CD8-positive, alpha-beta memory T cell (primary cell): ENCODE results near the gene PTPRM. TPM values are rescaled to one million over a fixed set of nuclear protein-coding genes. Genes with fewer than 3 reads are reported as not detected.

Source experiments
- CTCF ChIA-PET: fragments of 350-600 bp; sonication (Branson Sonifier 250); formaldehyde crosslinking; loops from one replicate; lab custom pipeline; 2021; ENCODE audit warnings: antibody characterized with exemption; lab: Charles Lee
- POLR2A ChIA-PET: fragments of 350-600 bp; sonication (Branson Sonifier 250); formaldehyde crosslinking; loops from one replicate; lab custom pipeline; 2021; ENCODE audit warnings: antibody characterized with exemption; lab: Charles Lee
- DNase-seq, 5 donors: peaks; one replicate each; pipeline versions ENCODE4 v3.0.0 to v3.0.0-alpha.2; 2020 to 2022; ENCODE audit warnings: mixed read lengths in 1 of 5
- H3K27ac ChIP-seq: one replicate; pipeline ENCODE4 v1.7.0; 2013; ENCODE audit warnings: low read depth, mild to moderate bottlenecking, low read length, moderate library complexity
- H3K27me3 ChIP-seq: 2 replicates; pipeline ENCODE4 v1.7.0; 2013; ENCODE audit warnings: low read length, mild to moderate bottlenecking; ENCODE audit not compliant: insufficient read depth, poor library complexity, severe bottlenecking
- H3K36me3 ChIP-seq: 2 replicates; pipeline ENCODE4 v1.7.0; 2013; ENCODE audit warnings: mild to moderate bottlenecking, low read length, moderate library complexity; ENCODE audit not compliant: insufficient read depth
- H3K4me1 ChIP-seq: 2 replicates; pipeline ENCODE4 v1.7.0; 2013; ENCODE audit warnings: mild to moderate bottlenecking, low read length, moderate library complexity; ENCODE audit not compliant: insufficient read depth
- H3K4me3 ChIP-seq: 2 replicates; pipeline ENCODE4 v1.7.0; 2013; ENCODE audit warnings: mild to moderate bottlenecking, low read length
- H3K9me3 ChIP-seq: 2 replicates; pipeline ENCODE4 v1.7.0; 2013; ENCODE audit warnings: mild to moderate bottlenecking, low read length
- H3K27ac Mint-ChIP-seq, 8 donors: one replicate each; pipeline ENCODE4 v1.8.0; 2020 to 2021; ENCODE audit warnings: mixed read lengths in 8 of 8, mild to moderate bottlenecking in 6 of 8, inconsistent platforms in 3 of 8, moderate library complexity in 3 of 8
- H3K27me3 Mint-ChIP-seq, 2 donors: one replicate each; pipeline ENCODE4 v1.8.0; 2020 to 2021; ENCODE audit warnings: mixed read lengths in 2 of 2, mild to moderate bottlenecking in 1 of 2, moderate library complexity in 1 of 2
- H3K36me3 Mint-ChIP-seq, 3 donors: one replicate each; pipeline ENCODE4 v1.8.0; 2020 to 2021; ENCODE audit warnings: mixed read lengths in 3 of 3, inconsistent platforms in 1 of 3, mild to moderate bottlenecking in 1 of 3
- H3K4me1 Mint-ChIP-seq, 3 donors: one replicate each; pipeline ENCODE4 v1.8.0; 2020 to 2021; ENCODE audit warnings: mixed read lengths in 3 of 3, inconsistent platforms in 1 of 3, mild to moderate bottlenecking in 1 of 3
- H3K4me3 Mint-ChIP-seq, 7 donors: one replicate each; pipeline ENCODE4 v1.8.0; 2020 to 2021; ENCODE audit warnings: mixed read lengths in 7 of 7, mild to moderate bottlenecking in 6 of 7, moderate library complexity in 4 of 7, inconsistent platforms in 2 of 7
- H3K9me3 Mint-ChIP-seq, 5 donors: one replicate each; pipeline ENCODE4 v1.8.0; 2020 to 2022; ENCODE audit warnings: mixed read lengths in 5 of 5, mild to moderate bottlenecking in 3 of 5, moderate library complexity in 2 of 5, inconsistent platforms in 1 of 5
- polyA plus RNA-seq: library from polyadenylated mRNA; unstranded; fragments of 300-500 nt; fragmentation: Illumina TruSeq; gene quantifications from one replicate; pipeline ENCODE4 v1.2.3, GENCODE V29; 2021
- total RNA-seq, 2 experiments: library from RNA; stranded (reverse); gene quantifications; one replicate each; pipeline ENCODE4 v1.2.3, GENCODE V29; 2021

The PTPRM gene
- total and polyA plus RNA-seq, 3 experiments from 2014 or later = 3.9 to 7.4 (median 5.3) TPM

- Mint-ChIP-seq H3K27ac (no peak overlapping the region), H3K27me3 (peaks cover 0 to 3% of the 10 kb centered on the region in 2 donors), H3K9me3 (peaks cover 0 to 4% (median 0%) of the 10 kb centered on the region in 5 donors), H3K36me3 (no peaks in the 10 kb centered on the region), H3K4me3 (no peak overlapping the region), H3K4me1 (no peaks in the 10 kb centered on the region)
- Histone ChIP-seq H3K36me3 (no peaks in the 10 kb centered on the region), H3K27me3 (no peaks in the 10 kb centered on the region), H3K9me3 (no peaks in the 10 kb centered on the region), H3K4me3 (no peak overlapping the region), H3K4me1 (no peaks in the 10 kb centered on the region), H3K27ac (no peak overlapping the region)
- DNase-seq = no peak
- POLR2A ChIA-PET = no interaction called here
- CTCF ChIA-PET = interaction anchor here (1.0 kb wide), 1 partner anchor 8 kb away, joined by 3 read pairs; no protein-coding TSS in a partner anchor
Observed at GRCh38 chr18:7904529-7904928, 337.4 kb downstream of the PTPRM start.

GRCh38 chr18:7908681-7909299, 341.7 kb downstream of the PTPRM start:
- no peaks in the 10 kb centered on the region for H3K9me3 ChIP-seq
- no peak overlapping the region for H3K27ac Mint-ChIP-seq
- H3K4me1 ChIP-seq = no peaks in the 10 kb centered on the region
- H3K4me3 Mint-ChIP-seq = no peak overlapping the region
- H3K27me3 Mint-ChIP-seq = peaks cover 0 to 3% of the 10 kb centered on the region in 2 donors
- CTCF ChIA-PET = no interaction called here
- no peaks in the 10 kb centered on the region for H3K36me3 Mint-ChIP-seq
- no peaks in the 10 kb centered on the region for H3K27me3 ChIP-seq
- no peak for DNase-seq
- no peaks in the 10 kb centered on the region for H3K4me1 Mint-ChIP-seq
- no peak overlapping the region for H3K4me3 ChIP-seq
- peaks cover 0 to 4% (median 2%) of the 10 kb centered on the region in 5 donors for H3K9me3 Mint-ChIP-seq
- no peak overlapping the region for H3K27ac ChIP-seq
- H3K36me3 ChIP-seq = no peaks in the 10 kb centered on the region
- POLR2A ChIA-PET = no interaction called here

GRCh38 chr18:7914834-7915670, 347.9 kb downstream of the PTPRM start:
- peaks cover 0 to 1% of the 10 kb centered on the region in 2 donors for H3K27me3 Mint-ChIP-seq
- no peak overlapping the region for H3K27ac ChIP-seq
- H3K36me3 Mint-ChIP-seq = no peaks in the 10 kb centered on the region
- H3K9me3 ChIP-seq = no peaks in the 10 kb centered on the region
- no peaks in the 10 kb centered on the region for H3K4me1 Mint-ChIP-seq
- POLR2A ChIA-PET = no interaction called here
- DNase-seq = no peak
- H3K4me3 ChIP-seq = no peak overlapping the region
- CTCF ChIA-PET = no interaction called here
- no peaks in the 10 kb centered on the region for H3K27me3 ChIP-seq
- H3K27ac Mint-ChIP-seq = peak overlapping the region in 1 of 8 donors; percentile 9
- peaks cover 0 to 7% (median 3%) of the 10 kb centered on the region in 5 donors for H3K9me3 Mint-ChIP-seq
- no peak overlapping the region for H3K4me3 Mint-ChIP-seq
- H3K4me1 ChIP-seq = no peaks in the 10 kb centered on the region
- H3K36me3 ChIP-seq = no peaks in the 10 kb centered on the region

- Histone ChIP-seq H3K9me3 (no peaks in the 10 kb centered on the region), H3K4me3 (no peak overlapping the region), H3K4me1 (no peaks in the 10 kb centered on the region), H3K27me3 (no peaks in the 10 kb centered on the region), H3K27ac (no peak overlapping the region), H3K36me3 (no peaks in the 10 kb centered on the region)
- H3K36me3 Mint-ChIP-seq = no peaks in the 10 kb centered on the region
- peak overlapping the region in 1 of 8 donors; percentile 10 for H3K27ac Mint-ChIP-seq
- POLR2A ChIA-PET = no interaction called here
- H3K4me1 Mint-ChIP-seq = no peaks in the 10 kb centered on the region
- CTCF ChIA-PET = no interaction called here
- no peak for DNase-seq
- no peak overlapping the region for H3K4me3 Mint-ChIP-seq
- peaks cover 0 to 1% of the 10 kb centered on the region in 2 donors for H3K27me3 Mint-ChIP-seq
- peaks cover 2 to 15% (median 8%) of the 10 kb centered on the region in 5 donors for H3K9me3 Mint-ChIP-seq
Observed at GRCh38 chr18:7918701-7919100, 351.6 kb downstream of the PTPRM start.

- Histone ChIP-seq H3K27ac (no peak overlapping the region), H3K4me1 (no peaks in the 10 kb centered on the region), H3K36me3 (no peaks in the 10 kb centered on the region), H3K4me3 (no peak overlapping the region), H3K27me3 (no peaks in the 10 kb centered on the region), H3K9me3 (no peaks in the 10 kb centered on the region)
- no peaks in the 10 kb centered on the region for H3K4me1 Mint-ChIP-seq
- no peak overlapping the region for H3K27ac Mint-ChIP-seq
- DNase-seq = no peak
- ChIA-PET POLR2A (no interaction called here), CTCF (no interaction called here)
- no peaks in the 10 kb centered on the region for H3K36me3 Mint-ChIP-seq
- H3K4me3 Mint-ChIP-seq = no peak overlapping the region
- peaks cover 2 to 15% (median 9%) of the 10 kb centered on the region in 5 donors for H3K9me3 Mint-ChIP-seq
- peaks cover 0 to 1% of the 10 kb centered on the region in 2 donors for H3K27me3 Mint-ChIP-seq
Observed at GRCh38 chr18:7919565-7919964, 352.4 kb downstream of the PTPRM start.

- DNase-seq = no peak
- Mint-ChIP-seq H3K27me3 (peaks cover 0 to 1% of the 10 kb centered on the region in 2 donors), H3K9me3 (peaks cover 2 to 21% (median 10%) of the 10 kb centered on the region in 5 donors), H3K27ac (no peak overlapping the region), H3K4me1 (no peaks in the 10 kb centered on the region), H3K4me3 (no peak overlapping the region), H3K36me3 (no peaks in the 10 kb centered on the region)
- POLR2A ChIA-PET = no interaction called here
- H3K4me3 ChIP-seq = no peak overlapping the region
- no peak overlapping the region for H3K27ac ChIP-seq
- no peaks in the 10 kb centered on the region for H3K36me3 ChIP-seq
- H3K4me1 ChIP-seq = no peaks in the 10 kb centered on the region
- H3K9me3 ChIP-seq = no peaks in the 10 kb centered on the region
- no peaks in the 10 kb centered on the region for H3K27me3 ChIP-seq
- CTCF ChIA-PET = no interaction called here
Observed at GRCh38 chr18:7921938-7922587, 354.9 kb downstream of the PTPRM start.

GRCh38 chr18:7923105-7923504, 356.0 kb downstream of the PTPRM start:
- no peaks in the 10 kb centered on the region for H3K36me3 ChIP-seq
- no peak for DNase-seq
- POLR2A ChIA-PET = no interaction called here
- H3K9me3 ChIP-seq = no peaks in the 10 kb centered on the region
- H3K4me1 Mint-ChIP-seq = no peaks in the 10 kb centered on the region
- no peak overlapping the region for H3K27ac ChIP-seq
- no peaks in the 10 kb centered on the region for H3K4me1 ChIP-seq
- H3K27me3 ChIP-seq = no peaks in the 10 kb centered on the region
- H3K4me3 Mint-ChIP-seq = no peak overlapping the region
- H3K4me3 ChIP-seq = no peak overlapping the region
- H3K27me3 Mint-ChIP-seq = no peaks in the 10 kb centered on the region
- H3K36me3 Mint-ChIP-seq = no peaks in the 10 kb centered on the region
- CTCF ChIA-PET = no interaction called here
- peaks cover 2 to 21% (median 10%) of the 10 kb centered on the region in 5 donors for H3K9me3 Mint-ChIP-seq
- peak overlapping the region in 1 of 8 donors; percentile 36 for H3K27ac Mint-ChIP-seq

- no peak overlapping the region for H3K4me3 Mint-ChIP-seq
- POLR2A ChIA-PET = no interaction called here
- no peak for DNase-seq
- Histone ChIP-seq H3K9me3 (no peaks in the 10 kb centered on the region), H3K4me3 (no peak overlapping the region), H3K27me3 (no peaks in the 10 kb centered on the region), H3K4me1 (no peaks in the 10 kb centered on the region), H3K36me3 (no peaks in the 10 kb centered on the region), H3K27ac (no peak overlapping the region)
- CTCF ChIA-PET = no interaction called here
- H3K27me3 Mint-ChIP-seq = no peaks in the 10 kb centered on the region
- H3K9me3 Mint-ChIP-seq = peaks cover 2 to 16% (median 10%) of the 10 kb centered on the region in 5 donors
- no peaks in the 10 kb centered on the region for H3K4me1 Mint-ChIP-seq
- H3K27ac Mint-ChIP-seq = no peak overlapping the region
- H3K36me3 Mint-ChIP-seq = no peaks in the 10 kb centered on the region
Observed at GRCh38 chr18:7924616-7925015, 357.5 kb downstream of the PTPRM start.
